HG02870 (cell line): ENCODE measurements around the gene DNAJB11.
A peak's percentile ranks its signal among the peaks of the same experiment; 100 is the strongest.
"Not testable (repeated sequence)": the region's sequence is repeated elsewhere in the genome, so short reads cannot be mapped to it uniquely, and the experiment has no call there.

Experiments
- ATAC-seq: cut with Tn5 transposase; IDR thresholded peaks from one replicate; pipeline ENCODE4 v1.9.1; 2021; ENCODE audit warnings: mild to moderate bottlenecking, moderate library complexity; ENCODE audit not compliant: unreplicated experiment

DNAJB11 gene

GRCh38 chr3:186570096-186570940 is at the start of gene DNAJB11:
Gene DNAJB11, plus strand, starts transcription at chr3:186570720. Its CDS starts 178 bp downstream, at chr3:186570898.
- peak; percentile 87 for ATAC-seq

- peak; percentile 69 for ATAC-seq
Observed at GRCh38 chr3:186520957-186521842, 49.3 kb upstream of the DNAJB11 start.

- no peak for ATAC-seq
Observed at GRCh38 chr3:186523022-186523421, 47.5 kb upstream of the DNAJB11 start.

GRCh38 chr3:186523434-186523833 is 47.1 kb upstream of the DNAJB11 start:
- no peak for ATAC-seq

- no peak for ATAC-seq
Observed at GRCh38 chr3:186524616-186525015, 45.9 kb upstream of the DNAJB11 start.

GRCh38 chr3:186525369-186526255 is 44.9 kb upstream of the DNAJB11 start:
- ATAC-seq, result peak; percentile 34

GRCh38 chr3:186526256-186526606 is 44.3 kb upstream of the DNAJB11 start:
- ATAC-seq, result no peak

- no peak for ATAC-seq
Observed at GRCh38 chr3:186529201-186529999, 41.1 kb upstream of the DNAJB11 start.

GRCh38 chr3:186530415-186530814 is 40.1 kb upstream of the DNAJB11 start:
- no peak for ATAC-seq

GRCh38 chr3:186531694-186532093 is 38.8 kb upstream of the DNAJB11 start:
- not testable (repeated sequence) for ATAC-seq

GRCh38 chr3:186532598-186533072 is 37.9 kb upstream of the DNAJB11 start:
- no peak for ATAC-seq

- ATAC-seq, result peak; percentile 88
Observed at GRCh38 chr3:186534113-186534669, 36.3 kb upstream of the DNAJB11 start.

- ATAC-seq, result no peak
Observed at GRCh38 chr3:186536883-186537844, 33.4 kb upstream of the DNAJB11 start.

- ATAC-seq, result no peak
Observed at GRCh38 chr3:186538779-186539178, 31.7 kb upstream of the DNAJB11 start.

- no peak for ATAC-seq
Observed at GRCh38 chr3:186540221-186540834, 30.2 kb upstream of the DNAJB11 start.

- ATAC-seq, result no peak
Observed at GRCh38 chr3:186540835-186541226, 29.7 kb upstream of the DNAJB11 start.

- no peak for ATAC-seq
Observed at GRCh38 chr3:186544281-186544680, 26.2 kb upstream of the DNAJB11 start, which contains the start of gene CRYGS. Gene CRYGS, minus strand, starts transcription at chr3:186544380. Its CDS starts 54 bp downstream, at chr3:186544326.

- ATAC-seq, result no peak
Observed at GRCh38 chr3:186549497-186549896, 21.0 kb upstream of the DNAJB11 start.
